Liver (tissue), 2 donors: ENCODE results near the gene EXT2.

Experiments used
- TF ChIP-seq, protein P1 (sequence below): fragments of 150-350 bp; IDR thresholded peaks from 2 replicates; pipeline ENCODE4 v1.5.1; 2017; ENCODE audit warnings: improper control_type of control experiment, low read depth, low read length; ENCODE audit not compliant: missing input control
- TF ChIP-seq, protein P2 (sequence below): IDR thresholded peaks from 2 replicates; pipeline ENCODE4 v1.6.1; 2016; ENCODE audit warnings: antibody characterized with exemption
- donor health status: healthy.

GRCh38 chr11:44051171-44051570 lies 44.3 kb upstream of the EXT2 start:
- TF ChIP-seq, protein P1, sequence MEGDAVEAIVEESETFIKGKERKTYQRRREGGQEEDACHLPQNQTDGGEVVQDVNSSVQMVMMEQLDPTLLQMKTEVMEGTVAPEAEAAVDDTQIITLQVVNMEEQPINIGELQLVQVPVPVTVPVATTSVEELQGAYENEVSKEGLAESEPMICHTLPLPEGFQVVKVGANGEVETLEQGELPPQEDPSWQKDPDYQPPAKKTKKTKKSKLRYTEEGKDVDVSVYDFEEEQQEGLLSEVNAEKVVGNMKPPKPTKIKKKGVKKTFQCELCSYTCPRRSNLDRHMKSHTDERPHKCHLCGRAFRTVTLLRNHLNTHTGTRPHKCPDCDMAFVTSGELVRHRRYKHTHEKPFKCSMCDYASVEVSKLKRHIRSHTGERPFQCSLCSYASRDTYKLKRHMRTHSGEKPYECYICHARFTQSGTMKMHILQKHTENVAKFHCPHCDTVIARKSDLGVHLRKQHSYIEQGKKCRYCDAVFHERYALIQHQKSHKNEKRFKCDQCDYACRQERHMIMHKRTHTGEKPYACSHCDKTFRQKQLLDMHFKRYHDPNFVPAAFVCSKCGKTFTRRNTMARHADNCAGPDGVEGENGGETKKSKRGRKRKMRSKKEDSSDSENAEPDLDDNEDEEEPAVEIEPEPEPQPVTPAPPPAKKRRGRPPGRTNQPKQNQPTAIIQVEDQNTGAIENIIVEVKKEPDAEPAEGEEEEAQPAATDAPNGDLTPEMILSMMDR = no peak
- TF ChIP-seq, protein P2, sequence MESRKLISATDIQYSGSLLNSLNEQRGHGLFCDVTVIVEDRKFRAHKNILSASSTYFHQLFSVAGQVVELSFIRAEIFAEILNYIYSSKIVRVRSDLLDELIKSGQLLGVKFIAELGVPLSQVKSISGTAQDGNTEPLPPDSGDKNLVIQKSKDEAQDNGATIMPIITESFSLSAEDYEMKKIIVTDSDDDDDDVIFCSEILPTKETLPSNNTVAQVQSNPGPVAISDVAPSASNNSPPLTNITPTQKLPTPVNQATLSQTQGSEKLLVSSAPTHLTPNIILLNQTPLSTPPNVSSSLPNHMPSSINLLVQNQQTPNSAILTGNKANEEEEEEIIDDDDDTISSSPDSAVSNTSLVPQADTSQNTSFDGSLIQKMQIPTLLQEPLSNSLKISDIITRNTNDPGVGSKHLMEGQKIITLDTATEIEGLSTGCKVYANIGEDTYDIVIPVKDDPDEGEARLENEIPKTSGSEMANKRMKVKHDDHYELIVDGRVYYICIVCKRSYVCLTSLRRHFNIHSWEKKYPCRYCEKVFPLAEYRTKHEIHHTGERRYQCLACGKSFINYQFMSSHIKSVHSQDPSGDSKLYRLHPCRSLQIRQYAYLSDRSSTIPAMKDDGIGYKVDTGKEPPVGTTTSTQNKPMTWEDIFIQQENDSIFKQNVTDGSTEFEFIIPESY = no peak
